ENCODE data around the gene PAM.
"Not testable (repeated sequence)": the region's sequence is repeated elsewhere in the genome, so short reads cannot be mapped to it uniquely, and the experiment has no call there.

Gene PAM

DNA sequence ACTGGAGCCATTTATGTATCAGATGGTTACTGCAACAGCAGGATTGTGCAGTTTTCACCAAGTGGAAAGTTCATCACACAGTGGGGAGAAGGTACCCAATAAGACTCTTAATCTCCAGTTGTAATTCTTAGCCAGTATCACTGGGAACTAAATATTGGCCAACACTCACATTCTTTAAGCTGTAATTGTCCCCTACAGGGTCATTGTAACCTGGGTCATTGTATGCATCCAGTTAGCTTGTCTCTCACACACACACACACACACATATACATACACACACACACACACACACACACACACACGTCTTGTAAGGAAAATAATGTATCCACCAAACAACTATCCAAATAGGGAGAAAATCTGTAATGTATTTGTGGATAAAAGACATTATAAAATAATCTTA is 251.8 kb downstream of the PAM start:
- DNase-seq, result no peak

GRCh38 chr5:103010168-103010567 is 255.1 kb downstream of the PAM start:
- no peak for DNase-seq

GRCh38 chr5:103013933-103014552 is 258.9 kb downstream of the PAM start:
- DNase-seq, result no peak

- DNase-seq, result no peak
Observed at GRCh38 chr5:103014983-103015382, 259.9 kb downstream of the PAM start.

- DNase-seq, result no peak
Observed at GRCh38 chr5:103016167-103016566, 261.1 kb downstream of the PAM start.

GRCh38 chr5:103019804-103020203 is 264.7 kb downstream of the PAM start:
- DNase-seq, result no peak

DNA sequence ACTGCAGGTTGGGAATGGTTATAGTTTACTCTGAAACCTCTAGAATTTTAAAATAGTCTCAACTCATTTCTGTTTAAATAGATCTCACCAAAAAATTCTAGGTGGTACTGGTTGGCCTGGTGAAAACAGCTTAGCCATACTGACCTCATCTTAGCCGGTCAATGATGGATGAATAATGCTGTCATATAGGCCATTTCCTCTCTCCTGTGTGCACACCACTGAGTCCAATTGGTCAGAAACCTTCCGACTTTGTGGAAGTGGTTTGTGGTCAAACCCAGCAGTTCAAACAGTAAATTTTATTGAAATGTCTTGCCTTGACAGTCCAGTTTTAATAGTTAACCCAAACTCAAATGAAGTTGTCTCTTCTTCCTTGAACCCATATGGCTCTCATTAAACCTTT is 266.2 kb downstream of the PAM start:
- DNase-seq, result no peak

- DNase-seq, result no peak
Observed at GRCh38 chr5:103027267-103027666, 272.2 kb downstream of the PAM start.

GRCh38 chr5:103031607-103032006 is 276.5 kb downstream of the PAM start:
- no peak for DNase-seq

DNA sequence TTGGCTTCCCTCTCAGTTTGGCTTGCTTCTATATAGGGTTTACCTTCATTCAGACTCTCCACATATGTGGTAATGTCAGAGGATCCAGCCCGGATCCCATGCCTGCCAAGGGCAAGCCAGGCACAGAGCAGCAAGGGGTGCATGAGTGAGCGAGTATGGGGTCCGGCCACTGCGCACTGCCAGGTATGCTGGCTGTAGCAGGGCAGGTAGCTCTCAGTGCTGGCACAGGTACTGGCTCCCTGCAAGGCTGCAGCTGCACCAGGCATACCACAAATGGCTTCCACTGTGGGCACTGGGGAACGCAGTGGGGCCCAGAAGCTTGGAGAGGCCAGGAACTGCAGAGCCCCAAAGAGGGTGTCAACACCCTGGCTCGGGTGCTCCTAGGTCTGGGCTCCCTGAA is 278.6 kb downstream of the PAM start:
- DNase-seq, result no peak

- DNase-seq, result no peak
Observed at GRCh38 chr5:103034662-103035392, 279.7 kb downstream of the PAM start.

DNA sequence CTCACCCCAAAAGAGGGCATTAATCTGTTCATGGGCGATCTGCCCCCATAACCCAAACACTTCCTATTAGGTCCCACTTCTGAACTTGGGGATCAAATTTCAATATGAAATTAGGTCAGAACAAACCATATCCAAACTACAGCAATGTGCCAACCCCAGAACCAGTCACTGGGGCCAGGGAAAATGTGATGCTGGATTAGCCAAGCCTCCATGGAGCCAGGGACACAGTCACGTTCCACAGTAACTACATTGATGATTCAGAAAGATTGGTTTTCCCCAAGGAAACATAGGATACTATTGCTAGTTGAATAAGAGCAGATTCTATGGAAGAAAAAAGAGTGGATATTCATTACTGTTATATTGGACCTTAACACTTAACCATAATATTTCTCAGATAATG is 280.6 kb downstream of the PAM start:
- DNase-seq, result no peak

GRCh38 chr5:103036601-103037000 is 281.5 kb downstream of the PAM start:
- no peak for DNase-seq

- DNase-seq, result no peak
Observed at GRCh38 chr5:103037673-103038455, 282.8 kb downstream of the PAM start.

GRCh38 chr5:103041071-103041676 is 286.1 kb downstream of the PAM start:
- DNase-seq, result peak; percentile 47

- DNase-seq, result not testable (repeated sequence)
Observed at GRCh38 chr5:103046706-103047105, 291.6 kb downstream of the PAM start.

DNA sequence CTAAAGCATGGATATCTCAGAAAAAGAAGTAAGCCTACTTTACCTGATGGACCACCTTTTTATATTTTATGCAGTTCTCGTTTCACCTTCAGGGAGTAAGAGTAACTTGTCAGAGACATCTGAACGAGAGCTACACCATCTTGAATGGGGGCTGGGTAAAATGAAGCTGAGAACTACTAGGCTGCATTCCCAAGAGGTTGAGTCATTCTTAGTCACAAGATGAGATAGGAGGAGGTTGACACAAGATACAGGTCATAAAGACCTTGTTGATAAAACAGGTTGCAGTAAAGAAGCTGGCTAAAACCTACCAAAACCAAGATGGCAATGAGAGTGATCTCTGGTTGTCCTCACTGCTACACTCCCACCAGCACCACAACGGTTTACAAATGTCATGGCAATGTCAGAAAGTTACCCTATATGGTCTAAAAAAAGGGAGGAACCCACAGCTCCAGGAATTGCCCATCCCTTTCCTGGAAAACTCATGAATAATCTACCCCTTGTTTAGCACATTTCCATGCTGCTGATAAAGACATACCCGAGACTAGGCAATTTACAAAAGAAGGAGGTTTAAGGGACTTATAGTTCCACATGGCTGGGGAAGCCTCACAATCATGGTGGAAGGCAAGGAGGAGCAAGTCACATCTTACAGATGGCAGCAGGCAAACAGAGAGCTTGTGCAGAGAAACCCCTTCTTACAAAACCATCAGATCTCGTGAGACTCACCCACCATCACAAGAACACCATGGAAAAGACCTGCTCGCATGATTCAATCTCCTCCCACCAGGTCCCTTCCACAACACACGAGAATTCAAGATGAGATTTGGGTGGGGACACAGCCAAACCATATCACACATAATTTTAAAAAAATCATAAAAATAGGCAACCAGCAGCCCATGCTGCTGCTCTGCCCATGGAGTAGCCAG is 302.4 kb downstream of the PAM start:
- no peak for DNase-seq

DNA sequence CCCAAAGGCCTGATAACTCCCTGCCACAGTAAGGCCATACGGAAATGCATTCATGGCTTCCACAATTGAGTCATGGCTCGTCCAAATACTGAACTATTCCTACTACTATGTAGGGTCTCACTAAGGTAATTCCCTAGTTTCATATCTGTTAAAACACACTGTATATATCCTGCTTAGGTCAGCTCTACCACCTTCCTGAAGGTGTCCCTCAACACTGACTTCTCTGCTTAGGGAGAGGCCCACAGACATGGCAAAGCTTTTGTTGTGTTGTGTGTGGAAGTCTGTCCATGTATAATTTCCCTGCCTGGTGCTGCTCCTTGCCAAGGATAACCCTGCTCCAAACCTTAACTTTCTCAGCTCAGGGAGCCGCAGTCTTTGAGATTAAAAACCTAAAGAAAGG is 304.4 kb downstream of the PAM start:
- no peak for DNase-seq

GRCh38 chr5:103060424-103060954 is 305.4 kb downstream of the PAM start:
- DNase-seq, result no peak

- no peak for DNase-seq
Observed at GRCh38 chr5:103066326-103066725, 311.2 kb downstream of the PAM start.

DNA sequence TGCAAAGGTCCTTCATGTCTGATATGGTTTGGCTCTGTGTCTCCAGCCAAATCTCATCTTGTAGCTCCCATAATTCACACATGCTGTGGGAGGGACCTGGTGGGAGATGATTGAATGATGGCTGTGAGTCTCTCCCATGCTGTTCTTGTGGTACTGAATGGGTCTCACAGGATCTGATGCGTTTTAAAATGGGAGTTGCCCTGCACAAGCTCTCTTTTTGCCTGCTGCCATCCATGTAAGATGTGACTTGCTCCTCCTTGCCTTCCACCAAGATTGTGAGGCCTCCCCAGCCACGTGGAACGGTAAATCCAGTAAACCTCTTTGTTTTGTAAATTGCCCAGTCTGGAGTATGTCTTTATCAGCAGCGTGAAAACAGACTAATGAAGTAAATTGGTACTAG is 318.4 kb downstream of the PAM start:
- DNase-seq, result not testable (repeated sequence)

GRCh38 chr5:103075442-103075841 is 320.3 kb downstream of the PAM start:
- no peak for DNase-seq
